ENCODE results near the gene TTC34. TPM values are rescaled to one million over a fixed set of nuclear protein-coding genes. Genes with fewer than 3 reads are reported as not detected.
"Not testable (repeated sequence)": the region's sequence is repeated elsewhere in the genome, so short reads cannot be mapped to it uniquely, and the experiment has no call there.

The TTC34 gene
- polyA plus RNA-seq, 1 of the 3 experiments (the other 2 are of a cell fraction): 0.16 TPM

DNA sequence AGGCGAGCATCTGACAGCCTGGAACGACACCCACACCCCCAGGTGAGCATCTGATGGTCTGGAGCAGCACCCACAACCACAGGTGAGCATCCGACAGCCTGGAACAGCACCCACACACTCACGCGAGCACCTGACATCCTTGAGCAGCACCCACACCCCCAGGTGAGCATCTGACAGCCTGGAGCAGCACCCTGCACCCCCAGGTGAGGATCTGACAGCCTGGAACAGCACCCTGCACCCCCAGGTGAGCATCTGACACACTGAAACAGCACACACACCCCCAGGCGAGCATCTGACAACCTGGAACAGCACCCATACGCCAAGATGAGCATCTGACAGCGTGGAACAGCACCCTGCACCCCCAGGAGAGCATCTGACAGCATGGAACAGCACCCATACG is 106.7 kb downstream of the TTC34 start:
- WGBS (ENCODE audit: low lambda C conversion rate): 0% methylated on average over 2 of the region's 9 CpGs

DNA sequence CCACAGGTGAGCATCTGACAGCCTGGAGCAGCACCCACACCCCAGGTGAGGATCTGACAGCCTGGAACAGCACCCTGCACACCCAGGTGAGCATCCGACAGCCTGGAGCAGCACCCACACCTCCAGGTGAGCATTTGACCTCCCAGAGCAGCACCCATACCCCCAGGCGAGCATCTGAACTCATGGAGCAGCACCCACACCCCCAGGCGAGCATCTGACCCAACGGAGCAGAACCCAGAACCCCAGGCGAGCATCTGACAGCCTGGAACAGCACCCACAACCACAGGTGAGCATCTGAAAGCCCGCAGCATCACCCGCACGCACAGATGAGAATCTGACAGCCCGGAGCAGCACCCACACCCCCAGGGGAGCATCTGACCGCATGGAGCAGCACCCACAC is 111.3 kb downstream of the TTC34 start:
- WGBS (ENCODE audit: low lambda C conversion rate): no CpG with 5 or more reads among the region's 10 CpGs
- H3K9ac ChIP-seq; H3F3A ChIP-seq (replicated peaks; ENCODE audit: insufficient read depth); H3K4me1 ChIP-seq (ENCODE audit: control insufficient read depth in 1 of 2, insufficient read depth in 2 of 2, low read depth in 1 of 2, low read length in 1 of 2); POLR2A ChIA-PET; H4K20me1 ChIP-seq (ENCODE audit: insufficient read depth); H3K36me3 ChIP-seq (replicated peaks in 1 of 2; ENCODE audit: control insufficient read depth in 1 of 2, insufficient read depth in 2 of 2, low read length in 1 of 2); H3K27me3 ChIP-seq (ENCODE audit: insufficient read depth); H2AFZ ChIP-seq (ENCODE audit: low read depth); H3K9me3 ChIP-seq; H3K4me3 ChIP-seq (ENCODE audit: low read depth in 2 of 2, low read length in 1 of 2); CTCF ChIA-PET; H3K27ac ChIP-seq (ENCODE audit: low read depth in 2 of 2, low read length in 1 of 2); H3K79me2 ChIP-seq (ENCODE audit: insufficient read depth); H3K4me2 ChIP-seq; DNase-seq; H3K9me2 ChIP-seq: not testable (repeated sequence)

More for the DNA sequence above, 106.7 kb downstream of the TTC34 start:
- H2AFZ ChIP-seq (ENCODE audit: low read depth); H3K9me3 ChIP-seq; H3K4me1 ChIP-seq (ENCODE audit: control insufficient read depth in 1 of 2, insufficient read depth in 2 of 2, low read depth in 1 of 2, low read length in 1 of 2); H3K4me2 ChIP-seq; H3K9me2 ChIP-seq; H3K9ac ChIP-seq; H3K36me3 ChIP-seq (replicated peaks in 1 of 2; ENCODE audit: control insufficient read depth in 1 of 2, insufficient read depth in 2 of 2, low read length in 1 of 2); H4K20me1 ChIP-seq (ENCODE audit: insufficient read depth); POLR2A ChIA-PET; H3K27me3 ChIP-seq (ENCODE audit: insufficient read depth); H3F3A ChIP-seq (replicated peaks; ENCODE audit: insufficient read depth); H3K27ac ChIP-seq (ENCODE audit: low read depth in 2 of 2, low read length in 1 of 2); CTCF ChIA-PET; DNase-seq; H3K79me2 ChIP-seq (ENCODE audit: insufficient read depth); H3K4me3 ChIP-seq (ENCODE audit: low read depth in 2 of 2, low read length in 1 of 2): not testable (repeated sequence)

GRCh38 chr1:2688336-2688665 is 113.2 kb downstream of the TTC34 start:
- H2AFZ ChIP-seq (ENCODE audit: low read depth); H3K4me2 ChIP-seq; H3K4me3 ChIP-seq (ENCODE audit: low read depth in 2 of 2, low read length in 1 of 2); H3K36me3 ChIP-seq (replicated peaks in 1 of 2; ENCODE audit: control insufficient read depth in 1 of 2, insufficient read depth in 2 of 2, low read length in 1 of 2); H3F3A ChIP-seq (replicated peaks; ENCODE audit: insufficient read depth); H3K27me3 ChIP-seq (ENCODE audit: insufficient read depth); H4K20me1 ChIP-seq (ENCODE audit: insufficient read depth); CTCF ChIA-PET; H3K9ac ChIP-seq; H3K9me2 ChIP-seq; H3K79me2 ChIP-seq (ENCODE audit: insufficient read depth); POLR2A ChIA-PET; DNase-seq; H3K4me1 ChIP-seq (ENCODE audit: control insufficient read depth in 1 of 2, insufficient read depth in 2 of 2, low read depth in 1 of 2, low read length in 1 of 2); H3K27ac ChIP-seq (ENCODE audit: low read depth in 2 of 2, low read length in 1 of 2); H3K9me3 ChIP-seq: not testable (repeated sequence)
- WGBS (ENCODE audit: low lambda C conversion rate): 0% methylated on average over 3 of the region's 11 CpGs

GRCh38 chr1:2687638-2688335 is 113.7 kb downstream of the TTC34 start:
- H3K27me3 ChIP-seq (ENCODE audit: insufficient read depth); H3K9ac ChIP-seq; H3K79me2 ChIP-seq (ENCODE audit: insufficient read depth); H4K20me1 ChIP-seq (ENCODE audit: insufficient read depth); H3F3A ChIP-seq (replicated peaks; ENCODE audit: insufficient read depth); H3K4me3 ChIP-seq (ENCODE audit: low read depth in 2 of 2, low read length in 1 of 2); POLR2A ChIA-PET; H3K9me2 ChIP-seq; H3K4me1 ChIP-seq (ENCODE audit: control insufficient read depth in 1 of 2, insufficient read depth in 2 of 2, low read depth in 1 of 2, low read length in 1 of 2); H2AFZ ChIP-seq (ENCODE audit: low read depth); H3K27ac ChIP-seq (ENCODE audit: low read depth in 2 of 2, low read length in 1 of 2); H3K9me3 ChIP-seq; H3K36me3 ChIP-seq (replicated peaks in 1 of 2; ENCODE audit: control insufficient read depth in 1 of 2, insufficient read depth in 2 of 2, low read length in 1 of 2); CTCF ChIA-PET; DNase-seq; H3K4me2 ChIP-seq: not testable (repeated sequence)
- under 1% methylated on average over 9 of the region's 17 CpGs for WGBS (ENCODE audit: low lambda C conversion rate)

DNA sequence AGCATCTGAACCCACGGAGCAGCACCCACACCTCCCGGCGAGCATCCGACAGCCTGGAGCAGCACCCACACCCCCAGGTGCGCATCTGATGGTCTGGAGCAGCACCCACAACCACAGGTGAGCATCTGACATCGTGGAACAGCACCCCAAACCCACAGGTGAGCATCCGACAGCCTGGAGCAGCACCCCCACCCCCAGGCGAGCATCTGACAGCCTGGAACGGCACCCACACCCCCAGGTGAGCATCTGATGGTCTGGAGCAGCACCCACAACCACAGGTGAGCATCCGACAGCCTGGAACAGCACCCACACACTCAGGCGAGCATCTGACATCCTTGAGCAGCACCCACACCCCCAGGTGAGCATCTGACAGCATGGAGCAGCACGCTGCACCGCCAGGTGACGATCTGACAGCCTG is 114.3 kb downstream of the TTC34 start:
- H3K9me3 ChIP-seq; H3K27ac ChIP-seq (ENCODE audit: low read depth in 2 of 2, low read length in 1 of 2); H4K20me1 ChIP-seq (ENCODE audit: insufficient read depth); H3K4me3 ChIP-seq (ENCODE audit: low read depth in 2 of 2, low read length in 1 of 2); DNase-seq; H3K4me1 ChIP-seq (ENCODE audit: control insufficient read depth in 1 of 2, insufficient read depth in 2 of 2, low read depth in 1 of 2, low read length in 1 of 2); H3K79me2 ChIP-seq (ENCODE audit: insufficient read depth); CTCF ChIA-PET; H2AFZ ChIP-seq (ENCODE audit: low read depth); H3K9ac ChIP-seq; H3K27me3 ChIP-seq (ENCODE audit: insufficient read depth); H3K4me2 ChIP-seq; POLR2A ChIA-PET; H3K36me3 ChIP-seq (replicated peaks in 1 of 2; ENCODE audit: control insufficient read depth in 1 of 2, insufficient read depth in 2 of 2, low read length in 1 of 2); H3K9me2 ChIP-seq; H3F3A ChIP-seq (replicated peaks; ENCODE audit: insufficient read depth): not testable (repeated sequence)
- 0% methylated on average over 8 of the region's 14 CpGs for WGBS (ENCODE audit: low lambda C conversion rate)

GRCh38 chr1:2686091-2686863 is 115.2 kb downstream of the TTC34 start:
- WGBS (ENCODE audit: low lambda C conversion rate): 0% methylated on average over 11 of the region's 23 CpGs

More at GRCh38 chr1:2686091-2686863, 115.2 kb downstream of the TTC34 start:
- H3K4me3 ChIP-seq (ENCODE audit: low read depth in 2 of 2, low read length in 1 of 2); H3K4me1 ChIP-seq (ENCODE audit: control insufficient read depth in 1 of 2, insufficient read depth in 2 of 2, low read depth in 1 of 2, low read length in 1 of 2); H3F3A ChIP-seq (replicated peaks; ENCODE audit: insufficient read depth); DNase-seq; H3K9me2 ChIP-seq; H2AFZ ChIP-seq (ENCODE audit: low read depth); CTCF ChIA-PET; H3K36me3 ChIP-seq (replicated peaks in 1 of 2; ENCODE audit: control insufficient read depth in 1 of 2, insufficient read depth in 2 of 2, low read length in 1 of 2); H3K9ac ChIP-seq; H3K27ac ChIP-seq (ENCODE audit: low read depth in 2 of 2, low read length in 1 of 2); H3K4me2 ChIP-seq; H3K9me3 ChIP-seq; H3K79me2 ChIP-seq (ENCODE audit: insufficient read depth); H3K27me3 ChIP-seq (ENCODE audit: insufficient read depth); H4K20me1 ChIP-seq (ENCODE audit: insufficient read depth); POLR2A ChIA-PET: not testable (repeated sequence)
